ENCODE results near the gene SERHL2. TPM values are rescaled to one million over a fixed set of nuclear protein-coding genes. Genes with fewer than 3 reads are reported as not detected.
"Not testable (repeated sequence)": the region's sequence is repeated elsewhere in the genome, so short reads cannot be mapped to it uniquely, and the experiment has no call there.

Gene SERHL2
- total and polyA plus RNA-seq, 2 experiments from 2014 or later: 4.8 to 5.0 TPM

DNA sequence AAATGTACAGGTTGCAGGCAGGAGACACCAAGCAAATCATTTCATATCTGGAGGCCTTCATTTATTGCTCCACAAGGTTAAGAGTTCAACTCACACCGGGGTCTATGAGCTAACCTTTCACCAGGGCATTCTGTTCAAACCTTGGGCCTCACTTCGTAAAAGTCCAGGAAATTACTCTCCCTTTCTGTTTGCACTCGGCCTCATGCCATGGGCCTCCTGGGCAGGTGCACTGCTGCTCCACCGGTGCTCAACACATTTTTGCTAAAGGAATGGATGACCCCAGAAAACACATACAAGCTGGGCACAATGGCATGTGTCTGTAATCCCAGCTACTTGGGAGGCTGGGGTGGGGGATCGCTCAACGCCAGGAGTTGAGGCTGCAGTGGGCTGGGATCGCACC lies 17.6 kb upstream of the SERHL2 start:
- no peaks in the 10 kb centered on the region for H3K27me3 ChIP-seq (replicated peaks; ENCODE audit: insufficient read depth)
- DNase-seq: no peak
- TF ChIP-seq EZH2 (IDR thresholded peaks at IDR 0.05; ENCODE audit: insufficient read depth, poor library complexity, severe bottlenecking) (no peak), EZH2phosphoT487 (IDR thresholded peaks at IDR 0.05; ENCODE audit: insufficient read depth, low read depth) (no peak)
- no peaks in the 10 kb centered on the region for H3K9me2 ChIP-seq (ENCODE audit: insufficient read depth)
- 82 to 85% methylated on average over 7 of the region's 7 CpGs for WGBS, 2 experiments (ENCODE audit: low coverage in 1 of 2, low lambda C conversion rate in 2 of 2, missing lambda C conversion rate in 2 of 2)
- in situ Hi-C loops (cut with MboI): no loop called here
- no peaks in the 10 kb centered on the region for H3K9me3 ChIP-seq (ENCODE audit: low read depth)
- H4K20me1 ChIP-seq (ENCODE audit: insufficient read depth): no peaks in the 10 kb centered on the region
- H3F3A ChIP-seq (ENCODE audit: insufficient read depth): peaks cover 11% of the 10 kb centered on the region
- no peaks in the 10 kb centered on the region for H3K36me3 ChIP-seq (ENCODE audit: low read depth)
- no peak overlapping the region for H3K4me3 ChIP-seq
- H3K4me2 ChIP-seq (ENCODE audit: unreplicated experiment): no peak overlapping the region
- no peak overlapping the region for H3K9ac ChIP-seq
- H3K27ac ChIP-seq: no peak overlapping the region
- H3K4me1 ChIP-seq (ENCODE audit: insufficient read depth): peaks cover 5% of the 10 kb centered on the region; the same call in 1 of the 2 replicates
- H2AFZ ChIP-seq: no peak overlapping the region
- no peaks in the 10 kb centered on the region for H3K79me2 ChIP-seq (ENCODE audit: insufficient read depth)

DNA sequence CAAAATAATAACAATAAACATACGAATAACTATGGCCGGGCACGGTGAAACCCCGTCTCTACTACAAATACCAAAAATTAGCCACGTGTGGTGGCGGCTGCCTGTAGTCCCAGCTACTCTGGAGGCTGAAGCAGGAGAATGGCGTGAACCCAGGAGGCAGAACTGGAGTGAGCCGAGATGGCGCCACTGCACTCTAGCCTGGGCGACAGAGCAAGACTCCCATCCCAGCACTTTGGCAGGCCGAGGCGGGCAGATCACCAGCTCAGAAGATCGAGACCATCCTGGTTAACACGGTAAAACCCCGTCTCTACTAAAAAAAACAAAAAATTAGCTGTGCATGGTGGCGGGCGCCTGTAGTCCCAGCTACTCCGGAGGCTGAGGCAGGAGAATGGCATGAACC lies 17.1 kb upstream of the SERHL2 start:
- H3K9me3 ChIP-seq (ENCODE audit: low read depth); H3K4me1 ChIP-seq (ENCODE audit: insufficient read depth); DNase-seq; H3K9ac ChIP-seq; H3K79me2 ChIP-seq (ENCODE audit: insufficient read depth); H3K4me3 ChIP-seq; H3K27me3 ChIP-seq (replicated peaks; ENCODE audit: insufficient read depth); H3K9me2 ChIP-seq (ENCODE audit: insufficient read depth); H3K36me3 ChIP-seq (ENCODE audit: low read depth); H3K4me2 ChIP-seq (ENCODE audit: unreplicated experiment); in situ Hi-C loops (cut with MboI); H4K20me1 ChIP-seq (ENCODE audit: insufficient read depth): not testable (repeated sequence)
- WGBS, 2 experiments (ENCODE audit: low coverage in 1 of 2, low lambda C conversion rate in 2 of 2, missing lambda C conversion rate in 2 of 2): 88 to 90% methylated on average over 18 of the region's 18 CpGs
- peaks cover 11% of the 10 kb centered on the region for H3F3A ChIP-seq (ENCODE audit: insufficient read depth)
- H3K27ac ChIP-seq: peak overlapping the region; percentile 60
- H2AFZ ChIP-seq: peak overlapping the region; percentile 92

DNA sequence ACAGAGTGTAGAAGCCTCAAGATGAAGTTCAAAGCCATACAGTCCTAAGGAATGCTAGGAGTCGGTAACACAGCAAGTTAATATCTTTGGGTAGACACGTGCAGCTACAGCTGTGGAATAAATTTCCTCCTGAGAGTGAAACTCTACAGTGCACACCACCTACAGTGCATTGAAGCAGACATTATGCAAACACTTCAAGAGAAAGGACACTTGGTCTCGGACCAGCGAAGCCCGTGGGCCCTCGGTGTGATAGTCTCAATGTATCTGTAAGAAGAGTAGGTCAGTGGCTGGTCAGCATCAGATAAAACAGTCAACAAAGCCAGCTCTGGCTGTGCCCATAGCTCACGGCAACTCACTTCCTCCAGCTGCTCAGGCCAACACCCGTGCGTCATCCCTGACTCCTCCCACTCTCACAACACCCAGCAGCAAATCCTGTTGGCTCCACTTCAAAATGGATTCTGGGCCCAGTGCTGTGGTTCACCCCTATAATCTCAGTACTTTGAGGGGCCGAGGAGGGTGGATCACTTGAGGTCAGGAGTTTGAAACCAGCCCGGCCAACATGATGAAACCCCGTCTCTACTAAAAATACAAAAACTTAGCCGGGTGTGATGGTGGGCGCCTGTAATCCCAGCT lies 16.4 kb upstream of the SERHL2 start:
- H3K9ac ChIP-seq; H3K27me3 ChIP-seq (replicated peaks; ENCODE audit: insufficient read depth); in situ Hi-C loops (cut with MboI); H3K4me3 ChIP-seq; H3K79me2 ChIP-seq (ENCODE audit: insufficient read depth); H4K20me1 ChIP-seq (ENCODE audit: insufficient read depth); H3K9me2 ChIP-seq (ENCODE audit: insufficient read depth); H3K4me1 ChIP-seq (ENCODE audit: insufficient read depth); H3K36me3 ChIP-seq (ENCODE audit: low read depth); H3K9me3 ChIP-seq (ENCODE audit: low read depth): not testable (repeated sequence)
- H3F3A ChIP-seq (ENCODE audit: insufficient read depth): peaks cover 11% of the 10 kb centered on the region
- WGBS, 2 experiments (ENCODE audit: low coverage in 1 of 2, low lambda C conversion rate in 2 of 2, missing lambda C conversion rate in 2 of 2): 52 to 59% methylated on average over 14 of the region's 14 CpGs
- H2AFZ ChIP-seq: peak overlapping the region; percentile 92
- H3K4me2 ChIP-seq (ENCODE audit: unreplicated experiment): peak overlapping the region; percentile 21
- DNase-seq: peak; percentile 21
- H3K27ac ChIP-seq: peak overlapping the region; percentile 60

DNA sequence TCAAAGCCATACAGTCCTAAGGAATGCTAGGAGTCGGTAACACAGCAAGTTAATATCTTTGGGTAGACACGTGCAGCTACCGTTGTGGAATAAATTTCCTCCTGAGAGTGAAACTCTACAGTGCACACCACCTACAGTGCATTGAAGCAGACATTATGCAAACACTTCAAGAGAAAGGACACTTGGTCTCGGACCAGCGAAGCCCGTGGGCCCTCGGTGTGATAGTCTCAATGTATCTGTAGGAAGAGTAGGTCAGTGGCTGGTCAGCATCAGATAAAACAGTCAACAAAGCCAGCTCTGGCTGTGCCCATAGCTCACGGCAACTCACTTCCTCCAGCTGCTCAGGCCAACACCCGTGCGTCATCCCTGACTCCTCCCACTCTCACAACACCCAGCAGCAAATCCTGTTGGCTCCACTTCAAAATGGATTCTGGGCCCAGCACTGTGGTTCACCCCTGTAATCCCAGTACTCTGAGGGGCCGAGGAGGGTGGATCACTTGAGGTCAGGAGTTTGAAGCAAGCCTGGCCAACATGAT lies 14.5 kb upstream of the SERHL2 start:
- H3K4me3 ChIP-seq; H3K27ac ChIP-seq; H3K9ac ChIP-seq; in situ Hi-C loops (cut with MboI); H2AFZ ChIP-seq; H3K4me2 ChIP-seq (ENCODE audit: unreplicated experiment); H3K27me3 ChIP-seq (replicated peaks; ENCODE audit: insufficient read depth); H3K36me3 ChIP-seq (ENCODE audit: low read depth); H3K9me3 ChIP-seq (ENCODE audit: low read depth); H3K4me1 ChIP-seq (ENCODE audit: insufficient read depth); H3K9me2 ChIP-seq (ENCODE audit: insufficient read depth); H3K79me2 ChIP-seq (ENCODE audit: insufficient read depth); H4K20me1 ChIP-seq (ENCODE audit: insufficient read depth); DNase-seq: not testable (repeated sequence)
- WGBS, 2 experiments (ENCODE audit: low coverage in 1 of 2, low lambda C conversion rate in 2 of 2, missing lambda C conversion rate in 2 of 2): 74 to 79% methylated on average over 9 to 10 of the region's 11 CpGs
- peaks cover 11% of the 10 kb centered on the region for H3F3A ChIP-seq (ENCODE audit: insufficient read depth)

DNA sequence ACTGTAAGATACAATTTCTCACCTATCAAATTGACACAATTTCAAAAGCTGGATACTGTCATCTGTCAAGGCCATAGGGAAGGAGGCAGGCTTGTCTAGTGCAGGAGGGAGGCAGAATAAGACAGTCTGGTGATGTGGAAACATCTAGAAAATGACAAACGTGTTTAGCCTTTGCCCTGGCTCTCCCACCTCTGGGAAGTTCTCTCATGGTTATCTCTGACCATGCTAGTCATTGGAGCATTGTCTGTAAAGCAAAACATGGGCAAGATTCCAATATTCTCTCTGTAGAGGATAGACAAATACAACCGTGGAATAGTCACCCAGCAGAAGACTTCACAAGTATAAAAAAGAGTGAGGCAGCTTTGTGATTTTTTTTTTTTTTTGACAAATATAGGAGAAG lies 9.1 kb upstream of the SERHL2 start:
- Histone ChIP-seq H3K27ac (no peak overlapping the region), H2AFZ (no peak overlapping the region), H3K36me3 (ENCODE audit: low read depth) (no peaks in the 10 kb centered on the region), H3K79me2 (ENCODE audit: insufficient read depth) (no peaks in the 10 kb centered on the region), H3F3A (ENCODE audit: insufficient read depth) (no peaks in the 10 kb centered on the region), H4K20me1 (ENCODE audit: insufficient read depth) (no peaks in the 10 kb centered on the region), H3K9me2 (ENCODE audit: insufficient read depth) (no peaks in the 10 kb centered on the region), H3K4me1 (ENCODE audit: insufficient read depth) (no peaks in the 10 kb centered on the region), H3K9me3 (ENCODE audit: low read depth) (no peaks in the 10 kb centered on the region), H3K27me3 (replicated peaks; ENCODE audit: insufficient read depth) (0 out of 2 replicates have a peak, but pooled peaks cover 10% of the 10 kb centered on the region), H3K4me3 (no peak overlapping the region), H3K9ac (no peak overlapping the region), H3K4me2 (ENCODE audit: unreplicated experiment) (no peak overlapping the region)
- peak; percentile 15 for DNase-seq
- 19 to 20% methylated on average over 2 of the region's 2 CpGs for WGBS, 2 experiments (ENCODE audit: low coverage in 1 of 2, low lambda C conversion rate in 2 of 2, missing lambda C conversion rate in 2 of 2)
- in situ Hi-C loops (cut with MboI): no loop called here
- TF ChIP-seq EZH2phosphoT487 (IDR thresholded peaks at IDR 0.05; ENCODE audit: insufficient read depth, low read depth) (no peak), EZH2 (IDR thresholded peaks at IDR 0.05; ENCODE audit: insufficient read depth, poor library complexity, severe bottlenecking) (no peak)
